HEK293 (cell line): Measurements from ENCODE around the gene TMEM255B.

ENCODE experiments used
- CTCF ChIP-seq: fragments of 450-650 bp; formaldehyde crosslinking; IDR thresholded peaks from 2 replicates; pipeline ENCODE4 v1.5.1; 2016; ENCODE audit warnings: missing biosample characterization, missing genetic modification characterization
- ZNF114 ChIP-seq: fragments of 450-650 bp; formaldehyde crosslinking; IDR thresholded peaks from 2 replicates; pipeline ENCODE4 v1.5.0; 2017; ENCODE audit warnings: missing biosample characterization, missing genetic modification characterization
- ZNF670 ChIP-seq: fragments of 450-650 bp; formaldehyde crosslinking; IDR thresholded peaks from 2 replicates; pipeline ENCODE4 v1.5.1; 2016; ENCODE audit warnings: missing biosample characterization, missing genetic modification characterization, low read depth

- TF ChIP-seq CTCF (tag by site-specific recombination): no peak
- no peak for TF ChIP-seq ZNF114
- no peak for TF ChIP-seq ZNF670 (tag by site-specific recombination)
Measured at GRCh38 chr13:113793718-113794085, 34.7 kb downstream of the TMEM255B start.
